Common myeloid progenitor, CD34-positive (primary cell): ENCODE measurements around the gene GPR68.
"Not testable (repeated sequence)": the region's sequence is repeated elsewhere in the genome, so short reads cannot be mapped to it uniquely, and the experiment has no call there.

ENCODE experiments used
- CTCF ChIA-PET: fragments of 350-600 bp; sonication (Branson Sonifier 250); formaldehyde crosslinking; loops from one replicate; lab custom pipeline; 2021; ENCODE audit warnings: antibody characterized with exemption; lab: Charles Lee
- POLR2A ChIA-PET: fragments of 350-600 bp; sonication (Branson Sonifier 250); formaldehyde crosslinking; loops from one replicate; lab custom pipeline; 2021; ENCODE audit warnings: antibody characterized with exemption; lab: Charles Lee
- DNase-seq, 3 donors: peaks; one replicate each; pipeline versions ENCODE4 v3.0.0 to v3.0.0-alpha.2; 2013
- H3K27ac ChIP-seq, 2 experiments: 1 replicate in 1 of 2; 2 replicates in 1 of 2; pipeline ENCODE4 v1.7.0; 2013; ENCODE audit warnings: inconsistent platforms in 2 of 2, low read length in 2 of 2, mild to moderate bottlenecking in 2 of 2, low read depth in 1 of 2, moderate library complexity in 1 of 2; ENCODE audit not compliant: severe bottlenecking in 2 of 2, insufficient read depth in 1 of 2, poor library complexity in 1 of 2
- H3K27me3 ChIP-seq, 5 experiments: replicated peaks in 2 of 5; 1 replicate in 3 of 5; 2 replicates in 2 of 5; pipeline versions ENCODE4 v1.6.1 to v1.7.0; 2013; ENCODE audit warnings: low read length in 4 of 5, mild to moderate bottlenecking in 2 of 5, moderate library complexity in 2 of 5, inconsistent platforms in 1 of 5; ENCODE audit not compliant: insufficient read depth in 5 of 5, control insufficient read depth in 4 of 5
- H3K36me3 ChIP-seq, 4 experiments: 1 replicate in 2 of 4; 2 replicates in 2 of 4; pipeline versions ENCODE4 v1.6.1 to v1.7.0; 2013; ENCODE audit warnings: low read length in 3 of 4, control low read depth in 1 of 4, mild to moderate bottlenecking in 1 of 4; ENCODE audit not compliant: control insufficient read depth in 4 of 4, insufficient read depth in 4 of 4
- H3K4me1 ChIP-seq, 4 experiments: 1 replicate in 3 of 4; 2 replicates in 1 of 4; pipeline versions ENCODE4 v1.6.1 to v1.7.1; 2013; ENCODE audit warnings: low read length in 3 of 4, mild to moderate bottlenecking in 3 of 4, control low read depth in 1 of 4, inconsistent platforms in 1 of 4, moderate library complexity in 1 of 4; ENCODE audit not compliant: control insufficient read depth in 4 of 4, insufficient read depth in 4 of 4; ENCODE audit errors: control extremely low read depth in 1 of 4
- H3K4me3 ChIP-seq, 7 experiments: 1 replicate in 4 of 7; 2 replicates in 3 of 7; pipeline versions ENCODE4 v1.5.1 to v1.7.0; 2013; ENCODE audit warnings: mild to moderate bottlenecking in 7 of 7, low read length in 6 of 7, moderate library complexity in 6 of 7, inconsistent platforms in 2 of 7, low read depth in 2 of 7, control low read depth in 1 of 7; ENCODE audit not compliant: insufficient read depth in 4 of 7, control insufficient read depth in 1 of 7; ENCODE audit errors: extremely low read depth in 1 of 7
- H3K9me3 ChIP-seq, 5 experiments: 1 replicate in 4 of 5; 2 replicates in 1 of 5; pipeline versions ENCODE4 v1.6.1 to v1.7.1; 2013; ENCODE audit warnings: low read length in 4 of 5, mild to moderate bottlenecking in 2 of 5, inconsistent platforms in 1 of 5, low read depth in 1 of 5, moderate library complexity in 1 of 5; ENCODE audit not compliant: control insufficient read depth in 4 of 5, insufficient read depth in 2 of 5; ENCODE audit errors: control extremely low read depth in 1 of 5
- WGBS: methylation state at CpG from one replicate; pipeline ENCODE4 v1.1.5; 2013; ENCODE audit not compliant: insufficient coverage; 5-methylcytosine and 5-hydroxymethylcytosine counted together

The GPR68 gene

DNA sequence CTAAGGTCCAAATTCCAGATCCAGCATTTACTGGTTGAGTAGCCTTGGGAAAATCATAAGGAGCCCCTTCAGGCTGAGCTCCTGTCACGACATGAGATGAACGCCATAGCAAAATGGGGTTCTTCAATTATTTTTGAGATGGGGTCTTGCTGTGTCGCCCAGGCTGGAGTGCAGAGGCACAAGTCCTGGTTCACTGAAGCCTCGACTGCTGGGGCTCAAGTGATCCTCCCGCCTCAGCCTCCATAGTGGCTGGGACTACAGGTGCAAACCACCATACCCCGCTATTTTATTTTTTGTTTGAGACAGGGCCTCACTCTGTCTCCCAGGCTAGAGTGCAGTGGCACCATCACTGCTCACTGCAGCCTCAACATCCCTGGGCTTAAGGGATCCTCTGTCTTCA is 25.7 kb upstream of the GPR68 start:
- ChIA-PET POLR2A (no interaction called here), CTCF (interaction anchor here (0.6 to 1.6 kb wide), 3 partner anchors 9 to 17 kb away, joined by 3 to 7 read pairs (median 4); no protein-coding TSS in a partner anchor)
- H3K9me3 ChIP-seq: no peaks in the 10 kb centered on the region
- no peak for DNase-seq
- H3K27ac ChIP-seq: no peak overlapping the region
- peaks cover 0 to 8% (median 6%) of the 10 kb centered on the region in 5 experiments for H3K27me3 ChIP-seq
- no peaks in the 10 kb centered on the region for H3K4me1 ChIP-seq
- H3K36me3 ChIP-seq: peaks cover 5 to 44% (median 24%) of the 10 kb centered on the region in 4 experiments
- H3K4me3 ChIP-seq: no peak overlapping the region
- WGBS: over 99% methylated on average over 6 of the region's 6 CpGs

DNA sequence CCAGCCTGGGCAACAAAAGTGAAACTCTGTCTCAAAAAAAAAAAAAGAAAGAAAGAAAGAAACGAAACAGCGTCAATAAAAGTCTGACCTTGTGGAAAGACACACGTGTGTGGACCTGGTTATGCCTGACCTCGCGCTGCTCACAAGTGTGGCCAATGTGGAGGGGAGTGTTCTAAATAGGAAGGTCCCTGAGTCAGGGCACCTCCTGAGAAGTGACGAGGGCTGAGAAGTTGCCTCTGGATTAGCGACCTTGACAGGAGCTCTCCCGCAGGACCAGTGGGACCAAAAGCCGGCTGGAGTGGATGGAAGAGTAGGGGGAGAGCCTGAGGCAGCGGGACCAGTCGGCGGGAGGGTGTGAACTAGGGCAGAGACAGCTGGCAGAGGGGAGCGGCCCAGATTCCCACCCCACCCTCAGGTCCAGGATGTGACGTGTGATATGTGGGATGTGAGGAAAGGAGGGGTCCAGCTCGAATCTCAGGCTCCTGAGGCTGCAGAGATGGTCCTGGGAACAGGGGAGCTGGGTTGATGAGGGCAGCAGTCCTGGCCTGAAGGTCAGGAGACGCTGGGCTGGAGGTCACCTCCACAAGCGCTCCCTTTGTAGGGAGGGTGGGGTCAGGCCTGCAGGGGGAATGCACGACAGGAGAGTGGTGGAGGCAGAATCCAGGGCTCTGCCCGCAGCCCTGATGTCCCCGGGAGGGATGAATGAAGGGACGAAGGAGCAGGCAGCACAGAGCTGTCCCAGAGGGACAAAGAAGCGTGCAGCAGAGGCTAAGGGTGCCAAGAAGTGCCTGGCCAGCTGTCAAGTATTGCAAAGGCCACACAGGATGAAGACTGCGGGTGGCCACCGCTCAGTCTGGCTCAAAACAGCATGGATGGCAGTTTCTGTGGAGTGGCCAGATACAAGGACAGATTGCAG is 24.8 kb upstream of the GPR68 start:
- H3K4me3 ChIP-seq: no peak overlapping the region
- H3K36me3 ChIP-seq: peaks cover under 1 to 36% (median 21%) of the 10 kb centered on the region in 4 experiments
- no peak for DNase-seq
- H3K27ac ChIP-seq: no peak overlapping the region
- ChIA-PET CTCF (interaction anchor here (1.1 to 1.7 kb wide), 4 partner anchors 9 to 41 kb away, joined by 3 to 7 read pairs (median 4); no protein-coding TSS in a partner anchor), POLR2A (no interaction called here)
- peaks cover 0 to 17% (median 9%) of the 10 kb centered on the region in 5 experiments for H3K27me3 ChIP-seq
- peaks cover 0 to 7% (median 6%) of the 10 kb centered on the region in 4 experiments for H3K4me1 ChIP-seq
- WGBS: 94% methylated on average over 19 of the region's 24 CpGs
- no peaks in the 10 kb centered on the region for H3K9me3 ChIP-seq

DNA sequence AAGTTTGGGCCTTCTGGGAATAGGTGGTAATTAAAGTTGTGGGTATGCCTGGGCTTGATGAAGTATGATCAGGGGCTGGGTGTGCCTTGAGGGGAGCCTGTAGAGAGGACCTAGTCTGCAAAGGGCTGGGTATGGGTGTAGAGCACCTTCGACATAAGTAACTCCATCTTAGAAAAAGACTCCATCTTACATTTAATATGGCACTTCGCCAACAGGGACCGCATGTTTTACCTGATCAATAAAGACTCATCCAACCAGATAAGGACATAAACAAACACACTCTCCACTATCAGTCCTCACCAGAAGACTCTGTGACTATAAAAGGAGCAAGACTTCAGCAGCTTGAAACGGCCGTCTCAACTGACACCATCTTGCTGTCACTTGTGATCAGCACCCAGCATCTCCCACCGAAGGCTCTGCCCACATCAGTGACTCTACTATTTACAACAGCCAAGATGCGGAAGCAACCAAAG is 23.5 kb upstream of the GPR68 start:
- Histone ChIP-seq H3K27me3 (peaks cover 0 to 30% (median 12%) of the 10 kb centered on the region in 5 experiments), H3K9me3 (no peaks in the 10 kb centered on the region), H3K4me3 (no peak overlapping the region), H3K4me1 (peaks cover 0 to 12% (median 11%) of the 10 kb centered on the region in 4 experiments), H3K36me3 (peaks cover 0 to 22% (median 11%) of the 10 kb centered on the region in 4 experiments), H3K27ac (no peak overlapping the region)
- 93% methylated on average over 4 of the region's 7 CpGs for WGBS
- no peak for DNase-seq
- CTCF ChIA-PET: interaction anchor here (1.7 kb wide), 1 partner anchor 40 kb away, joined by 4 read pairs; no protein-coding TSS in a partner anchor
- POLR2A ChIA-PET: no interaction called here

DNA sequence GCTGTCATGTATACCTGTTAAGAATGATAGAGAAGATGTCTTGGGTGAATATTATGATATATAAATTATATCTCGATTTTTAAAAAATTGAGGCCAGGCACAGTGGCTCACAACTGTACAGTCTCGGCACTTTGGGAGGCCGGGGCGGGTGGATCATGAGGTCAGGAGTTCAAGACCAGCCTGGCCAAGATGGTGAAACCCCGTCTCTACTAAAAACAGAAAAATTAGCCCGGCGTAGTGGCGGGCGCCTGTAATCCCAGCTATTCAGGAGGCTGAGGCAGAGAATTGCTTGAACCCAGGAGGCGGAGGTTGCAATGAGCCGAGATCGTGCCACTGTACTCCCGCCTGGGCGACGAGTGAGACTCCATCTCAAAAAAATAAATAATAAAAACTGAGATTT is 21.8 kb upstream of the GPR68 start:
- WGBS: 94% methylated on average over 9 of the region's 15 CpGs
- DNase-seq, H3K36me3 ChIP-seq, CTCF ChIA-PET, H3K27ac ChIP-seq, H3K9me3 ChIP-seq, POLR2A ChIA-PET, H3K4me3 ChIP-seq: not testable (repeated sequence)
- Histone ChIP-seq H3K27me3 (peaks cover 0 to 35% (median 12%) of the 10 kb centered on the region in 5 experiments), H3K4me1 (peaks cover 0 to 15% (median 12%) of the 10 kb centered on the region in 4 experiments)

DNA sequence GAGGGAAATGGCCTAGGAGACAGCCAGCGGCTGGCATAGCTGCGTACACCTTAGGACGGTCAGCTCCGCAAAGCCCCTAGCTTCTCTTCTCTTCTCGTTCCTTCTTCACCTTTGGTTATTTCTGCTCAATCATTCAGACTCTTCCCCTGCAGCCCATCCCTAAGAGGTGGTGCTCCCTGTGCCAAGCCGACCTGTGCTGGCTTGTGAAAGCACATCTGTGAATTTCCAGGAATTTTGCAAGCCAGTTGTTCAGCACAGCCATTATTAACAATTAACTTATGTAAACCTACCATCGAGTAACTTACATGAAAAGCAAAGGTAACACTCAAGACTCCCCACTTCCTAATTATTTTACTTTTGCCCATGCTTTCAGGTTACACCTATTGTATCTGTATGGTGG is 20.9 kb upstream of the GPR68 start:
- no peak for DNase-seq
- POLR2A ChIA-PET: no interaction called here
- WGBS: 98% methylated on average over 6 of the region's 7 CpGs
- Histone ChIP-seq H3K36me3 (peaks cover 0 to 6% (median 3%) of the 10 kb centered on the region in 4 experiments), H3K27ac (peak overlapping the region in 1 of 2 experiments; percentile 43), H3K4me3 (no peak overlapping the region), H3K4me1 (peaks cover 0 to 22% (median 19%) of the 10 kb centered on the region in 4 experiments), H3K9me3 (no peaks in the 10 kb centered on the region), H3K27me3 (peaks cover 0 to 35% (median 12%) of the 10 kb centered on the region in 5 experiments)
- CTCF ChIA-PET: interaction anchor here (1.3 to 1.6 kb wide), 3 partner anchors 9 to 17 kb away, joined by 3 to 4 read pairs (median 4); no protein-coding TSS in a partner anchor

DNA sequence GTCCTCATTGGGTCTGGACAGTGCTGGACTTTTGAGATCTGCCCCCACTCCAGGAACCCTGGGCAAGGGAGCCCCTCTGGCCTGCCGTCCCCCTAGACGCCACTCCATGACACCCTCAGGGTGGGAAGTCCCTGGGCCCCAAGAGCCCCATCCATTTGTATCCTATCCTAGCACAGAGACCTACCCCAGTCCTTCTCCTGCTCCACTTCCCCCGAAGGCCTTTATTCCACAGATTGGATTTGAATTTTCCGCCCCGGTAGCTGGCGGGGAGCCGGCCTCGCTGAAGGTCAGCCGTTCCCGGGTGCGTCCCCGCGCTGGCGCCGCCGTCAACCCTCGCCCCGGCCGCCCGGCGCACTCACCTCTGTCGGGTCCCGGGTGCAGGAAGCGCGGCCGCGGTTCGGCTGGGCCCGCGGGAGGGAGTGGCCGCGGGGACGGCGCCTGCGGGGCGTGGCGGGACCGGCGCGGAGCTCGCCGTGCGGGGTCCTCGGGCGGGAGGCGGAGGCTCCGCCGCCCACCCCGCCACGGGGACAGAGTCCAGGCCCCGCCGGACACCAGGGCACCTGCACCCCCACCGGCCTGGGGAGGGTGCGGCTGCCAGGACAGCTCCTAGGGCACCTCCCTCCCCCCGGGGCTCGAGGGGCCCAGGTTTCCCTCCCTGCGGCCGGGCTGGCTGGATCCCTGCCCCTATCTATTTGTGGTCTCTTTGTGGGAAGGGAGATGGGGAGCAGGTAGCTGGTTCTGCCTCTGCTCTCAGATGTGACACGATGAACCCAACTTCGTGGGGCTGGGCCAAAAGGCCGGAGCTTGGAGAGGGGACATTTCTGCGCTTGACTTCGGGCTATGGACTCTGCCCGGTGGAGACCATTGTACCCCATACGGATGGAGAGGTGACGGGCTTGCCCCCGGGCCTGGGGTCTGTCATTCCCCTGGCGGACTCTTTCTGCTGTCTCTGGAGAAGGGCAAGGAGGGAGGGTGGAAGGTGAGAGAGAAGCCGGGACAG is 19.9 kb upstream of the GPR68 start:
- WGBS: 8% methylated on average over 40 of the region's 69 CpGs
- Histone ChIP-seq H3K27me3 (peaks cover 0 to 35% (median 12%) of the 10 kb centered on the region in 5 experiments), H3K4me1 (peaks cover 0 to 26% (median 21%) of the 10 kb centered on the region in 4 experiments), H3K36me3 (peaks cover 0 to 3% (median 0%) of the 10 kb centered on the region in 4 experiments), H3K9me3 (no peaks in the 10 kb centered on the region), H3K4me3 (peak overlapping the region; percentile 13 to 54 (median 39)), H3K27ac (peak overlapping the region in 1 of 2 experiments; percentile 46)
- peak in 1 of 3 donors; percentile 31 for DNase-seq
- ChIA-PET CTCF (interaction anchor here (1.3 to 2.1 kb wide), 4 partner anchors 10 to 30 kb away, joined by 3 to 5 read pairs (median 4); no protein-coding TSS in a partner anchor), POLR2A (no interaction called here)
